ENCODE measurements around the gene PRKCA.

GRCh38 chr17:66695098-66695497, 392.7 kb downstream of the PRKCA start:
- TF ChIP-seq CTCF (conservative IDR thresholded peaks at IDR 0.05; ENCODE audit: low read length) (no peak), EZH2phosphoT487 (IDR thresholded peaks at IDR 0.05; ENCODE audit: borderline replicate concordance) (no peak)
